Activated T-cell treated with anti-CD3 and anti-CD28 coated beads for 4 hours (primary cell): ENCODE measurements around the gene PC.
"Not testable (repeated sequence)": the region's sequence is repeated elsewhere in the genome, so short reads cannot be mapped to it uniquely, and the experiment has no call there.

Source experiments
- DNase-seq: peaks from one replicate; pipeline ENCODE4 v3.0.0-alpha.2; 2020

Gene PC

GRCh38 chr11:66834539-66834845 lies 123.7 kb downstream of the PC start:
- no peak for DNase-seq

- not testable (repeated sequence) for DNase-seq
These were observed 133.6 kb downstream of the PC start for GRCh38 chr11:66824573-66824972.

- DNase-seq, result no peak
These were observed 134.5 kb downstream of the PC start for GRCh38 chr11:66823700-66824099.

- DNase-seq, result no peak
These were observed 137.3 kb downstream of the PC start for GRCh38 chr11:66820901-66821300.

- no peak for DNase-seq
These were observed 137.8 kb downstream of the PC start for GRCh38 chr11:66820381-66820780.

GRCh38 chr11:66818231-66818955 lies 139.8 kb downstream of the PC start:
- no peak for DNase-seq

GRCh38 chr11:66815646-66816045 lies 142.5 kb downstream of the PC start:
- DNase-seq, result no peak

GRCh38 chr11:66814678-66815077 lies 143.5 kb downstream of the PC start:
- DNase-seq, result no peak

GRCh38 chr11:66810576-66811185 lies 147.5 kb downstream of the PC start:
- no peak for DNase-seq

- DNase-seq, result no peak
These were observed 148.6 kb downstream of the PC start for GRCh38 chr11:66809592-66809991.

GRCh38 chr11:66800720-66801428 lies 157.3 kb downstream of the PC start:
- no peak for DNase-seq

- not testable (repeated sequence) for DNase-seq
These were observed 158.4 kb downstream of the PC start for GRCh38 chr11:66799815-66800214.
